Liver (tissue), 3 donors: Measurements from ENCODE around the gene MTHFD1L.

Source experiments
- HNF4A ChIP-seq, 2 donors: conservative IDR thresholded peaks; 2 replicates each; pipeline ENCODE4 v1.6.1; 2016; ENCODE audit warnings: antibody characterized with exemption in 2 of 2, mild to moderate bottlenecking in 2 of 2
- MAX ChIP-seq: IDR thresholded peaks from 2 replicates; pipeline ENCODE4 v1.6.1; 2016; ENCODE audit warnings: antibody characterized with exemption
- YY1 ChIP-seq: IDR thresholded peaks from 2 replicates; pipeline ENCODE4 v1.6.1; 2016; ENCODE audit warnings: antibody characterized with exemption, mild to moderate bottlenecking
- TF ChIP-seq, protein P1 (sequence below): fragments of 150-350 bp; IDR thresholded peaks from 2 replicates; pipeline ENCODE4 v1.5.1; 2017; ENCODE audit warnings: improper control_type of control experiment, low read depth, low read length; ENCODE audit not compliant: missing input control
- TF ChIP-seq, protein P2 (sequence below): IDR thresholded peaks from 2 replicates; pipeline ENCODE4 v1.6.1; 2016; ENCODE audit warnings: antibody characterized with exemption, mild to moderate bottlenecking
- donor health status: healthy.
- donor health status: healthy.

GRCh38 chr6:150996968-150997367, 131.5 kb downstream of the MTHFD1L start:
- no peak for TF ChIP-seq YY1
- TF ChIP-seq, protein P1, sequence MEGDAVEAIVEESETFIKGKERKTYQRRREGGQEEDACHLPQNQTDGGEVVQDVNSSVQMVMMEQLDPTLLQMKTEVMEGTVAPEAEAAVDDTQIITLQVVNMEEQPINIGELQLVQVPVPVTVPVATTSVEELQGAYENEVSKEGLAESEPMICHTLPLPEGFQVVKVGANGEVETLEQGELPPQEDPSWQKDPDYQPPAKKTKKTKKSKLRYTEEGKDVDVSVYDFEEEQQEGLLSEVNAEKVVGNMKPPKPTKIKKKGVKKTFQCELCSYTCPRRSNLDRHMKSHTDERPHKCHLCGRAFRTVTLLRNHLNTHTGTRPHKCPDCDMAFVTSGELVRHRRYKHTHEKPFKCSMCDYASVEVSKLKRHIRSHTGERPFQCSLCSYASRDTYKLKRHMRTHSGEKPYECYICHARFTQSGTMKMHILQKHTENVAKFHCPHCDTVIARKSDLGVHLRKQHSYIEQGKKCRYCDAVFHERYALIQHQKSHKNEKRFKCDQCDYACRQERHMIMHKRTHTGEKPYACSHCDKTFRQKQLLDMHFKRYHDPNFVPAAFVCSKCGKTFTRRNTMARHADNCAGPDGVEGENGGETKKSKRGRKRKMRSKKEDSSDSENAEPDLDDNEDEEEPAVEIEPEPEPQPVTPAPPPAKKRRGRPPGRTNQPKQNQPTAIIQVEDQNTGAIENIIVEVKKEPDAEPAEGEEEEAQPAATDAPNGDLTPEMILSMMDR = no peak
- no peak for TF ChIP-seq MAX
- no peak for TF ChIP-seq HNF4A (conservative IDR thresholded peaks at IDR 0.05)
- TF ChIP-seq, protein P2, sequence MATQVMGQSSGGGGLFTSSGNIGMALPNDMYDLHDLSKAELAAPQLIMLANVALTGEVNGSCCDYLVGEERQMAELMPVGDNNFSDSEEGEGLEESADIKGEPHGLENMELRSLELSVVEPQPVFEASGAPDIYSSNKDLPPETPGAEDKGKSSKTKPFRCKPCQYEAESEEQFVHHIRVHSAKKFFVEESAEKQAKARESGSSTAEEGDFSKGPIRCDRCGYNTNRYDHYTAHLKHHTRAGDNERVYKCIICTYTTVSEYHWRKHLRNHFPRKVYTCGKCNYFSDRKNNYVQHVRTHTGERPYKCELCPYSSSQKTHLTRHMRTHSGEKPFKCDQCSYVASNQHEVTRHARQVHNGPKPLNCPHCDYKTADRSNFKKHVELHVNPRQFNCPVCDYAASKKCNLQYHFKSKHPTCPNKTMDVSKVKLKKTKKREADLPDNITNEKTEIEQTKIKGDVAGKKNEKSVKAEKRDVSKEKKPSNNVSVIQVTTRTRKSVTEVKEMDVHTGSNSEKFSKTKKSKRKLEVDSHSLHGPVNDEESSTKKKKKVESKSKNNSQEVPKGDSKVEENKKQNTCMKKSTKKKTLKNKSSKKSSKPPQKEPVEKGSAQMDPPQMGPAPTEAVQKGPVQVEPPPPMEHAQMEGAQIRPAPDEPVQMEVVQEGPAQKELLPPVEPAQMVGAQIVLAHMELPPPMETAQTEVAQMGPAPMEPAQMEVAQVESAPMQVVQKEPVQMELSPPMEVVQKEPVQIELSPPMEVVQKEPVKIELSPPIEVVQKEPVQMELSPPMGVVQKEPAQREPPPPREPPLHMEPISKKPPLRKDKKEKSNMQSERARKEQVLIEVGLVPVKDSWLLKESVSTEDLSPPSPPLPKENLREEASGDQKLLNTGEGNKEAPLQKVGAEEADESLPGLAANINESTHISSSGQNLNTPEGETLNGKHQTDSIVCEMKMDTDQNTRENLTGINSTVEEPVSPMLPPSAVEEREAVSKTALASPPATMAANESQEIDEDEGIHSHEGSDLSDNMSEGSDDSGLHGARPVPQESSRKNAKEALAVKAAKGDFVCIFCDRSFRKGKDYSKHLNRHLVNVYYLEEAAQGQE = no peak
